HG03565 (cell line): ENCODE data around the gene EVI5.
"Not testable (repeated sequence)": the region's sequence is repeated elsewhere in the genome, so short reads cannot be mapped to it uniquely, and the experiment has no call there.

Source experiments
- ATAC-seq: cut with Tn5 transposase; IDR thresholded peaks from one replicate; pipeline ENCODE4 v1.9.1; 2021; ENCODE audit warnings: mild to moderate bottlenecking, moderate library complexity; ENCODE audit not compliant: unreplicated experiment

Gene EVI5

DNA sequence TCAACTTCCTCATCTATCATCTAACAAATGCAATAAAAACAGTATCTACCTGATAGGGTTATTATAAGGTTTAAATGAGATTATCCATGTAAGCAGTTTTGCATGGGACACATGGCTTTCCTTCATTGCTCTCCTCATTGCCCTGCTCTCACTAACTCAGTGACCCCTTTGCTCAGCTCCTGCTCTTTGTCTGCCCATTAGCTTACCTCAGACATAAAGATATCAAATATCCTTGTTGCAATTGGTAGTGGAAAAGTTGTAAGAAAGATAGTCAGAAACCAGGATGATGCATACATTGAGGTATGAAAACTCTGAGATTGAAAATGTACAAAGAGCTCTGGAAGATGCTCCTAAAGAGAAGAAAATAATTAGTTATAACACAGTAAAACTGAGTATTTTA, 89.8 kb downstream of the EVI5 start:
- ATAC-seq: no peak

DNA sequence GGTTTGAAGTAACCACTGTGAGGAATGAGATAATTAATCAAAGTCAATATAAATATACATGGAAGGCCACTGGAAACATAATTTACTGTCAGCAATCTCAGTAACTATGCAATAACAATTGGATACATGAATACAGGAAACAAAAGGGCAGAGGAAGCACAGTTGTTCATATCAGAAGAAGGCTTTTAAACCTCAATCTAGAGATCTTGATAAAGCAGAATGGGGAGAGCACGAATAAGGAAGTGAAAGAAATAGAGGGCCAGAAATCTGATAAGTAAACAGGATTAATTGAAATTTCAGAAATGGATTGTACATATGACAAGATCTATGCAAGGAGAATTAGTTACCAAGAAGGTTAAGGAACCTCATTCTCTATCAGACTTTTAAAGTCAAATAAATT, 93.0 kb downstream of the EVI5 start:
- peak; percentile 57 for ATAC-seq

DNA sequence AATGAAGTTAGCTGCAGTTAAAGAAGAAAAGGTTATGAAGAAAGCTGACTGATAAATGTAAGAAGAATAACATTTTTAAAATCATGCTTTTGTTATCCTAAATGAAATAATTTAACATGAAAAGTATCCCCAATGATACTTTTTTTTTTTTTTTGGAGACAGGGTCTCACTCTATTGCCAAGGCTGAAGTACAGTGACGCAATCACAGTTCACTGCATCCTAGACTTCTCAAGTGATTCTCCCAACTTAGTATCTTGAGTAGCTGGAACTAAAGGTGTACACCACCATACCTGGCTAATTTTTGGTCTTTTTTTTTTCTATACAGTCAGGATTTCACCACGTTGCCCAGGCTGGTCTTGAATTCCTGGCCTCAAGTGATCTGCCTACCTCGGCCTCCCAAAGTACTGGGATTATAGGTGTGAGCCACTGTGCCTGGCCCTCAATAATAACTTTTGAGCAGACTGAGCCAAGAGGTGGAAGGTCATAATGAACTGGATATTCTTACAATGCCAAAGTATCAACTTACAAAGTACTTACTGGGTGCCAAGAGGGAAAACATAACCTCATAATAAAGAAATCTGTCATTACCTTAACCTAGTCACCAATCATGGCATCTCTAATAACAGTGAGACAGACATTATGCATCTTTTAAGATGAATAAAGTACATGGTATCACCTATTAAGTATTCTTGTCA, 94.5 kb downstream of the EVI5 start:
- ATAC-seq: no peak

DNA sequence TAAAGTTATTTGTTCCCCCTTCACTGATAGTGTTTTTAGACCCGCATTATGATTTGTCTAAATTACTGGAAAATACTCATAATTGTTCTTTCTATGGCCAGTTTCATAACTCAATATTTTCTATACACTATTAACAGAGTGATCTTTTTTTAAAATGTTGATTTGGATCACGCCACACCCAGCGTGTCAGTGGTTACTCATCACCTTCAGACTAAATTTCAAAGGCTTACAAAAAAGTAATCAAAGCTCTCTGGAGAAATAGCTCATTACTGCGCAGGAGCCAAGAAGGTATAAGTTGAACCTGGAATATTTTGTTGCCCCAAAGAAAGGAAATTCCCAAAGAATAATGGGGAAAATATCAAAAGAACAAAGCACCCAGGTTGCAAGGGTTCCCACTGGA, 104.9 kb downstream of the EVI5 start:
- ATAC-seq: no peak

DNA sequence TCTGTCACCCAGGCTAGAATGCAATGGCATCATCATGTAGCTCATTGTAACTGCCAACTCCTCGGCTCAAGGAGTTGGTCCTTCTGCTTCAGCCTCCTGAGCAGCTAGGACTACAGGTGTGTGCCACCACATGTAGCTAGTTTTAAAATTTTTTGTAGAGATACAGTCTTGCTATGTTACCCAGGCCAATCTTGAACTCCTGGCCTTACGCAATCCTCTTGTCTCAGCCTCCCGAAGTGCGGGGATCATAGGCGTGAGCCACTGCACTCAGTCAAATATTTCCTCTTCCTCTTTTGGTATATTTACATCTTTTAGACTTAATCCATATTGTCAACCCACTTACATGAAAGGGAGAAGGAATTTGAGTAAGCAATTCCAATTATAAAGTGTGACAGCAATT, 121.1 kb downstream of the EVI5 start:
- no peak for ATAC-seq

DNA sequence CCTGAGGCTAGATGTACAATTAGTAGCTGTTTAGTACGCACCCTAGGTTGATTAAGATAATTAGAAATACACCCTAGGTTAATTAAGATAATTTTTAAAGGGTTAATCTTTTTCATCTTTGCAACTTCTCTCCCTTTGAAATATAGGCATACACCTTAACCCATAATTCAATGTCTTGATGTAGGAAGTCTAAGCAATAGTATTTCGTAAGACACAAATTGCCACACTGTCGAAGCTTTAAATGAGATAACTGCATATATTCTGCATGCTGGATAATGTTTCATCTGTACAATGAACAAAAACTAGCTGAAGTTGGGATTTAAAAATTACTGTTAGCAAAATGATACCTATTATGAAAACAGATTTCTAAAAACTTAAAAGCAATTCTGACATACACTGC, 122.9 kb downstream of the EVI5 start:
- ATAC-seq: no peak

DNA sequence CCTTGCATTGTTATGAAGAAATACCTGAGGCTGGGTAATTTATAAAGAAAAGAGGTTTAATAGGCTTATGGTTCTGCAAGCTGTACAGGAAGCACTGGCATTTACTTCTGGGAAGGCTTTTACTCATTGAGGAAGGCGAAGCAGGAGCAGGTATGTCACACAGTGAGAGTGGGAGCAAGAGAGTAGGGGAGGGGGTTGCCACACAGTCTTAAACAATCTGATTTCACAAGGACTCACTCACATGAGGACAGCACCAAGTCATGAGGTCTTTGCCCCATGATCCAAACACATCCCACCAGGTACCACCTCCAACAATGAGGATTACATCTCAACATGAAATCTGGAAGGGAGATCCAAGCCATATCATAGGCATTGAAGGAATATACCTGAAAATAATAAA, 127.2 kb downstream of the EVI5 start:
- ATAC-seq: no peak

DNA sequence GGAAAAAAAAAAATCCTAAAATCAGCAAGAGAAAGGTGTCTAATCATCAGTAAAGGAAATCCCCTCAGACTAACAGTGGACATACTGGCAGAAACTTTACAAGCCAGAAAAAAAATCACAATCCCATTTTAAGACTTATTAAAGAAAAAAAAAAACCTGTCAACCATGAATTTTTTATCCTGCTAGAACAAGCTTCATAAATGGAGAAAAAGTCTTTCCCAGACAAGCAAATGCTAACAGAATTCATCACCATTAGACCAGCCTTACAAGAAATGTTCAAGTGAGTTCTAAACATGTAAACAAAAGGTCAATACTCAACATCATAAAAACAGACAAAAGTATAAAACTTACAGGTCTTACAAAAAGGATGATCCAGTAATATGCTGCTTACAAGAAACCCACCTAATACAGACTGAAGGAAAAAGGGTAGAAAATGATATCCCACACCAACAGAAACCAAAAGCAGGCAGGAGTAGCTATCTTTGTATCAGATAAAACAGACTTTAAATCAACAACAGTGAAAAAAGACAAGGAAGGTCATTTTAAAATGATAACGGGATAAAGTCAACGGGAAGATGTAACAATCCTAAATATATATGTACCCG, 129.6 kb downstream of the EVI5 start:
- ATAC-seq: no peak

DNA sequence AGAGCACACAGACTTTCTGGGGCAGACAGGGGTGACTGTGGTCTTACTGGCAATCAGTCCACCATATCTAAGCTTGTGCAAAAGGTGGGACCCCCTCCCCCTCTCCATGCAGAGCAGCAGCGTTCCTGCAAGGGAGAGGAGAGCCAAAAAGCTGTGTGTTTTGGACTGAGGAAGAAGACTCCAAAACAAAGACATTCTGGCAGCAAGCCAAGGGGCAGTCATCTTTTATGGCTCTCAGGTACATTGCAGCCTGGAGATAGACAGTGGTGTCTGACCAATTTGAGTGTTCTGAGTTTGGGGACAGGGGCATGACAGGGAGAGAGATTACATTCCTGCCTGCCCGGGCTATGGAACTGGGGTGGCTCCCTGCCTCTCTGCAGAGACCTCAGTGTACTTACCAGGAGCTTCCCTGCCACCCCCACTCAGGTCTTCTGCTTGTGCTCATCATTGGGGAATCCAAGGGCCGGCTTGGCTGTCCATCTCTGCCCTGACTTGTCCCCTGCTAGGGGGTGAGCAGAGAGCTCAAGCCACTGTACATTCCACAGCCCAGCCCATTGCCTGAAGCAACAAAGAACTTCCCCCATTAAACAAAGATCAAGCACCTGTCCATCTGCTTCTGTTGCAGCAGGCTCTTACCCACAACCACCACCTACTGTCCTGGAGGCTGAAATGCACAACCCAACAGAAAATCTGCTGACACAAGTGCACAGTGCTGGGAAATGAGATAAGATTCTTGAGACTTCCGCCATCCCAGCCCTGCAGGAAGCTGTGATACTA, 131.1 kb downstream of the EVI5 start:
- no peak for ATAC-seq

DNA sequence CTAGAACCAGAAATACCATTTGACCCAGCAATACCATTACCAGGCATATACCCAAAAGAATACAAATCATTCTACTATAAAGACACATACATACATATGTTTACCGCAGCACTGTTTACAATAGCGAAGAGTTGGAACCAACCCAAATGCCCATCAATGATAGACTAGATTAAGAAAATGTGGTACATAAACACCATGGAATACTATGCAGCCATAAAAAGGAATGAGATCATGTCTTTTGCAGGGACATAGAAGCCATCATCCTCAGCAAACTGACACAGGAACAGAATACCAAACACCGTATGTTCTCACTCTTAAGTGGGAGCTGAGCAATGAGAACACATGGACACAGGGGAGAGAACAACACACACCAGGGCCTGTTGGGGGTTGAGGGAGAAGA, 144.2 kb downstream of the EVI5 start:
- ATAC-seq: not testable (repeated sequence)

DNA sequence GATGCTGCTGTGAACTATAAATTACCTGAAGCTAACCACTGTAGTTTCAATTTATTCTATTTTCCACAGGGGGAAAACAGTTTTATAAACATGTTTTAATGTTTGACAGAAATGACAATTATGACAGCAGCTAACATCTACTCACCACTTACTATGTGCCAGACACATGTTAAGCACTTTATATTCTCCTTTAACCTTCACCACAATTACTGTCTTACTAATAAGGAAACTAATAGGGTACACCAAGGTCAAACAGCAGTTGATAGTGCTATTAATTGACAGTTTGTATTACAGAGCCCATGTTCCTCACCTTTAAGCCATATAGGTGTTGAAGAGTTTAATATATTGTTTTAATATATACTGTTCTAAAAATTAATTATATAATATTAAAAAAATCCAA, 146.4 kb downstream of the EVI5 start:
- no peak for ATAC-seq

DNA sequence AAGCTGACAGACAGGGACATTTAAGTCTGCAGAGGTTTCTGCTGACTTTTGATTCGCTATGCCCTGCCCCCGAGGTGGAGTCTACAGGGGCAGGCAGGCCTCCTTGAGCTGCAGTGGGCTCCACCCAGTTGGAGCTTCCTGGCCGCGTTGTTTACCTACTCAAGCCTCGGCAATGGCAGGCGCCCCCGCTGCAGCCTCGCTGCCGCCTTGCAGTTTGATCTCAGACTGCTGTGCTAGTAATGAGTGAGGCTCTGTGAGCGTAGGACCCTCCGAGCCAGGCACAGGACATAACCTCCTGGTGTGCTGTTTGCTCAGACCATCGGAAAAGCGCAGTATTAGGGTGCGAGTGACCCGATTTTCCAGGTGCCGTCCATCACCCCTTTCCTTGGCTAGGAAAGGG, 149.7 kb downstream of the EVI5 start:
- not testable (repeated sequence) for ATAC-seq

DNA sequence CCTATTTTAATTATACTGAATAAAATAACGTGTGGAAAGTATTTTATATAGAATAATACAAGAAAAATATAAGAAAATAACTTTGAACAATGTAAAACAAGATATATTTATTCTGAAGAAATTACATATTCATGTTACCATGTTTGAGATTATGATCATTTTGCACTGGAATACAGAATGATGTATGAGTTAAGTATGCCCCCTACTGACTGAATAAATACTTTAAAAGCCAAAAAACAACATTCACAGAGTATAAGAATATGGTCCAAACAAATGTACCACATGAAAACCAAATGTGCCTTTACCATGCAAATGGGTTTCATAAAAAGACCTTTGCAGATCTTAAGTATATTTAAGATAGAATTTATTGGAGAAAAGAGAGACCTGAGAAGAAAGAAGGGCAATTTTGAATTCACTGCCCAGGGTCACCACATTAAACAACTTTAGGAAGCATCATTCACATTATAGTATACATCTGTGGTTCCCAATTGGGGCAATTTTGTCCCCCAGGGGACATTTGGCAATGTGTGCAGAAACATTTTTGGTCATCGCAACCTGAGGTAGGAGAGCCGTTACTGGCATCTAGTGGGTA, 161.6 kb downstream of the EVI5 start:
- ATAC-seq: no peak

DNA sequence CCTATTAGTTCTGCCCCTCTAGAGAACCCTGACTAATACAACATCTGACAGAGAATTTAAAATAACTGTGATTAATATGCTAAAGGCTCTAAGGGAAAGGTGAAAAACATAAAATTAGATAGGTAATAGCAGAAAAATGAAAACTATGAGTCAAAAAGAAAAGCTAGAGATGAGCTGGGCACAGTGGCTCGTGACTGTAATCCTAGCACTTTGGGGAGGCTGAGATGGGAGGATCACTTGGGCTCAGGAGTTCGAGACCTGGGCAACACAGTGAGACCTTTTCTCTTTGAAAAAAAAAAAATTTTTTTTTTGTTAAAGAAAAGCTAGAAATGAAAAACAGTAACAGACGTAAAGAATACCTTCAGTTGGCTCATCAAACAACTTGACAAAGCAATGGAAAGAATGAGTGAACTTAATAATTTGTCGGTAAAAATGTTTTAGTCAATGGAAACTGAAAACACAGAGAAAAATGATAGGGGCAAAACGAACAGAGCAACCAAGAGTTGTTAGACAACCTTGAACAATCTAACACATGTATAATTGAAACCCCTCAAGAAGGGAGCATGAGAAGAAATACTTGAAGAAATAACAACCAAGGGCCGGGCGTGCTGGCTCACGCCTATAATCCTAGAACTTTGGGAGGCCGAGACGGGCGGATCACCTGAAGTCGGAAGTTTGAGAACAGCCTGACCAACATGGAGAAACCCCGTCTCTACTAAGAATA, 165.3 kb downstream of the EVI5 start:
- ATAC-seq: no peak

DNA sequence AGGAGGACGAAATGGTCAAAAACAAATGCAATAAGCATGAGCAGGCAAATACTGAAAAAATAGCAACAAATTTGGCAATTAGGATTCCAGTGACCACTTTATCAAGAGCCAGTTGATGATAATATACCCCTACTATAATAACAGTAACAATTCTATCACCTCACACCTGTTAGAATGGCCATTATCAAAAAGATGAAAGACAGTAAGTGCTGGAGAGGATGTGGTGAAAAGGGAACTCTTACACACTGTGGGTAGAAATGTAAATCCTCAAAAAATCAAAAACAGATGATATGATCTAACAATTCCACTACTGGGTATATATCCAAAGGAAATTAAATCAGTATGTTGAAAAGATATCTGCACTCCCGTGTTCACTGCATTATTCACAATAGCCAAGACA, 183.9 kb downstream of the EVI5 start:
- no peak for ATAC-seq

DNA sequence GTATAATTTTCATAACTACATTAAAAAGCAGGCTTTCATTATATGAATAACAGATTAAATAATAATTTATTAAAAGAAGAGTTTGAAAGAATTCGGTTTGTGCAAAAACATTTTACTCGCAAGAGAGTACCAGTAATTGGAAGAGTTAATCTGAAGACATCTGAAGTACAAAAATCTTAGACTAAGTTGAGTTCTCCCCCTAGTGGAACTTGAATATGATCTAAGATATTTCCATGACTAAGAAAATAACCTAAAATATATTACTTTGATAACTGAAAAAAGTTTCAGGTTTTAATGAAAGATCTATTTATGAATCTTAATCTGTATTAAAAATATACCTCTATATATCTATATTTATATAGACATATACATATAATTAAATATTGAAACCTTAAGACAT, 185.7 kb downstream of the EVI5 start:
- ATAC-seq: peak; percentile 60

DNA sequence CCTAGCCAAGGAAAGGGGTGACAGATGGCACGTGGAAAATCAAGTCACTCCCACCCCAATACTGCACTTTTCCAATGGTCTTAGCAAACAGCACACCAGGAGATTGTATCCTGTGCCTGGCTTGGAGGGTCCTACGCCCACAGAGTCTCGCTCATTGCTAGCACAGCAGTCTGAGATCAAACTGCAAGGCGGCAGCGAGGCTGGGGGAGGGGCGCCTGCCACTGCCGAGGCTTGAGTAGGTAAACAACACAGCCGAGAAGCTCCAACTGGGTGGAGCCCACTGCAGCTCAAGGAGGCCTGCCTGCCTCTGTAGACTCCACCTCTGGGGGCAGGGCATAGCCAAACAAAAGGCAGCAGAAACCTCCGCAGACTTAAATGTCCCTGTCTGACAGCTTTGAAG, 195.5 kb downstream of the EVI5 start:
- ATAC-seq: not testable (repeated sequence)

DNA sequence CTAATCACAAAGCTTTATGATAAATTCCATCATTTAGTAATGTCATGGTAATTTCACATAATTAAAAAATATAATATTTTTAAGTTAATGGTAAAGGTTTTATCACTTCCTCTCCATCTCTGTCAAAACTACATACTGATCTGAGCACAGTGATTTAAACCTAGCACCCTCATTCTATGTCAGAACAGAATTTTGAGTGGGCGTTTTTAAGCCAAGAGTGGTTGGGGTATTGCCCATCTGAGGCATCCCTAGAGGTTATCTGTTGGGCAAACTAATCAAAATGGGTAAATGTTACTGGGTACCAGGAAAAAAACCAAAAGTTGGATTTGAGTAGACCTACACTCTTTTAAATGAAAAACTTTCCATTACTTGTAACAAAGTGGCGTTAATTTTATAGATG, 197.5 kb downstream of the EVI5 start:
- peak; percentile 35 for ATAC-seq

DNA sequence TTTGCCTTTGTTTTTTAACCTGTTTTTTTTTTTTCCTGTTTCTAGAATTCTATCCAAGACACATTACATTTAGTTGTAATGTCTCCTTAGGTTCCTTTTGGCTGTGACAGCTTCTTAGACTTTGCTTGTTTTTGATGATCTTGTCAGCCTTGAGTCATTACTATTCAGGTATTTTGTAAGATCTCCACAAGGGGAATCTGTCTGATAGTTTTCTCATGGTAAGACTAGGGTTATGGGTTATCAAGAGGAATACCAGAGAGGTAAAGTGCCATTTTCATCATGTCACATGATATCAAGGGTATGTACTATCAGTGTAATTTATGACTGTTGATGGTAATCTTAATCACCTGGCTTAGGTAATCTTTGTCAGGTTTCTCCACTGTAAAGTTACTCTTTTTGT, 199.1 kb downstream of the EVI5 start:
- ATAC-seq: no peak

DNA sequence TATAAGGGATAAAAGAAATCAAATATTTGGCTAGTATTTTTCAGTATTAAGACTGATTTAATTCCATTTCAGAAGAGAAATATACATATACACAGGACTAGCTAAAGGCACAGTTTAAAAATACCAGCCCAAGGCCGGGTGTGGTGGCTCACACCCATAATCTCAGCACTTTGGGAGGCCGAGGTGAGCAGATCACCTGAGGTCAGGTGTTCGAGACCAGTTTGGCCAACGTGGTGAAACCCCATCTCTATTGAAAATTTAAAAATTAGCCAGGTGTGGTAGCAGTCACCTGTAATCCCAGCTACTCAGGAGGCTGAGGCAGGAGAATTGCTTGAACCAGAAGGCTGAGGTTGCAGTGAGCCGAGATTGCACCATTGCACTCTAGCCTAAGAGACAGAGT, 200.1 kb downstream of the EVI5 start:
- not testable (repeated sequence) for ATAC-seq
